Measurements from ENCODE around the gene PPP4C.

Gene PPP4C

DNA sequence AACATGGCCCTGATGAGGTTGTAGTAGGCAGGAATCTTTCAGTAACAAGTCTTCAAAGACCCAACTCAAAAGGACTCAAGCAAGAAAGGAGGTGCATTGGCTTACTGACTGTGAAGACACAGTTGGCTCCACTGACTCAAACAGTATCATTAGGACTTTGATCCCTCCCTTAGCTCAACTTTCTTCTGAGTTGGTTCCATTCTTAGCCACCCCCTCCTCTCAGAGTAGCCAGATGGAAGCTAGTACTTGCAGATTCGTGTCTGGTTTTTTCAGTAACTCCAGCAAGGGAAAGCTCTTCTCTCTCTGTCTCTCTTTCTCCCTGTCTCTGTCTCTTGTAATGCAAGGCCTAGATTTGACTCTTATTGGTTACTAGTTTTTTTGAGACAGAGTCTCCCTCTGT lies 52.2 kb downstream of the PPP4C start:
- no peak for DNase-seq (ENCODE audit: low spot score)

DNA sequence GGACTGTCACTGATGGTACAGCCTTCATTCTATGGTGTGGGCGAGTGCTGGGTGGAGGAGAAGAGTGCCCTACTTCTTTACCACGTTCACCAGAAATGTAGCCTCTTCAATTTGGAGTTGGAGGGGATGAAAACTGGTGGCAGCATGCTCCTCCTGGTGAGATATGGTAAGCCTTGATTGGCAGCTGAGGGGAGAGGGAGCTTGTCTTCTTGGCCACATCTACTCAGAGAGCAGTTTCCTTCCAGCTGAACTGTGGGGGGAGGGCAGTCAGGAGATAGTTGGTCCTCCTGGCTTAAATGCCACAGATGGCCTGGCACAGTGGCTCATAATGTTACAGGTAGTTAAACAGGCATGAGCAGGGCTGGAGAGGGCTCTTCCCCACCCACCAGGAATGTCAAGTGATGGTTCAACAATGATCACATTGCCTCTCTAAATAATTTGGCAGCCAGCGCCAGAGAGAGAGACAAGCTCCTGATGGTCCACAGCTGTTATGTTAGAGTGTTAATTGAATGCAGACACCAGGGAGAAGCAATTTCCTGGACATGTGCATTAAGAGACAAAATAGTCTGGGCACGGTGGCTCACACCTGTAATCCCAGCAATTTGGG lies 56.2 kb downstream of the PPP4C start:
- no peak for DNase-seq (ENCODE audit: low spot score)

DNA sequence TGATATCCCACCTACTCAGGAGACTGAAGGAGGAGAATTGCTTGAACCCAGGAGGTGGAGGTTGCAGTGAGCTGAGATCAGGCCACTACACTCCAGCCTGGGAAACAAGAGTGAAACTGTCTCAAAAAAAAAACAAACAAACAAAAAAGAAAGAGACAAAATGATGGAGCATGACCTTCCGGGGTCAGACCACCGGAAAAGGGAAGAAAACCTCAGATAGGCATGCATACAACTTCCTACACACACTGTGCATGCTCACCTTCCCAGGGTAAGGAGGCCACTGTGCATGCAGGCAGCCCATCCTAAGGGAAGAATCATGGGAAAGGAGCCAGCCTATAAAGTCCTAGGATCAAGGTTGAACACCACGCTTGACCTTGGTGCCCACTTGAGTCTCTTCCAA lies 56.8 kb downstream of the PPP4C start:
- no peak for DNase-seq (ENCODE audit: low spot score)

Measured in left forelimb (tissue), 1 donor.